K562 (cell line): ENCODE results near the gene CALR3. TPM values are rescaled to one million over a fixed set of nuclear protein-coding genes. Genes with fewer than 3 reads are reported as not detected.

ENCODE experiments used
- BRF1 ChIP-seq: IDR thresholded peaks from 3 replicates; pipeline ENCODE4 v1.6.1; 2011; ENCODE audit warnings: borderline replicate concordance, mild to moderate bottlenecking; ENCODE audit not compliant: insufficient read length; ENCODE audit errors: extremely low read depth
- GTF2F1 ChIP-seq: IDR thresholded peaks from 2 replicates; pipeline ENCODE4 v1.6.1; 2011; ENCODE audit warnings: low read depth, low read length, improper control_type of control experiment
- HDAC8 ChIP-seq: fragments of 450-650 bp; IDR thresholded peaks from 2 replicates; pipeline ENCODE4 v1.6.1; 2016; ENCODE audit warnings: mild to moderate bottlenecking, missing genetic modification characterization, moderate library complexity, missing compliant biosample characterization
- PRMT5 ChIP-seq: sonication (generic); formaldehyde crosslinking; IDR thresholded peaks from 2 replicates; pipeline ENCODE4 v1.5.0; 2020; ENCODE audit warnings: missing genetic modification reagents
- SNAPC5 ChIP-seq: fragments of 250-450 bp; sonication (Bioruptor Pico); IDR thresholded peaks from 2 replicates; pipeline ENCODE4 v1.8.0; 2021; ENCODE audit warnings: moderate library complexity, mild to moderate bottlenecking, inconsistent platforms
- TCF3 ChIP-seq: sonication (generic); formaldehyde crosslinking; IDR thresholded peaks from 2 replicates; pipeline ENCODE4 v1.4.0; 2020; ENCODE audit warnings: mild to moderate bottlenecking, missing genetic modification reagents
- TEAD1 ChIP-seq, 2 experiments: fragments of 450-650 bp in 1 of 2; sonication (generic) in 1 of 2; formaldehyde crosslinking; IDR thresholded peaks; 2 replicates each; pipeline versions ENCODE4 v1.4.0 to v1.8.0; 2020 to 2022; ENCODE audit warnings: mild to moderate bottlenecking in 2 of 2, missing genetic modification reagents in 1 of 2
- ZNF668 ChIP-seq: fragments of 250-450 bp; sonication (Bioruptor Pico); IDR thresholded peaks from 2 replicates; pipeline ENCODE4 v1.8.0; 2022; ENCODE audit warnings: mild to moderate bottlenecking, inconsistent platforms
- ZNF699 ChIP-seq: fragments of 250-450 bp; sonication (Bioruptor Pico); IDR thresholded peaks from 2 replicates; pipeline ENCODE4 v1.8.0; 2021; ENCODE audit warnings: mild to moderate bottlenecking, moderate library complexity; ENCODE audit not compliant: insufficient replicate concordance
- polyA plus RNA-seq, 8 experiments: library from polyadenylated mRNA; depleted of rRNA in 4 of 8; stranded (reverse) in 5 of 8; unstranded in 3 of 8; fragments of >200 nt; fragmentation: Nextera tagmentation in 2 of 8; fragmentation: Illumina TruSeq in 1 of 8; extraction: Ambion mirVana in 2 of 8; extraction: Trizol in 1 of 8; gene quantifications; 2 replicates each; pipeline versions ENCODE4 v1.2.1 to v1.2.3, GENCODE V29; 2011 to 2014; ENCODE audit warnings: inconsistent platforms in 1 of 8, missing spikeins in 1 of 8
- total RNA-seq, 7 experiments: library from RNA; depleted of rRNA in 6 of 7; stranded (reverse); fragments of >200 nt in 6 of 7; fragmentation: Illumina TruSeq in 2 of 7; extraction: Trizol in 2 of 7; gene quantifications; 2 replicates each; pipeline versions ENCODE4 v1.2.1 to v1.2.3, GENCODE V29; 2011 to 2021; ENCODE audit warnings: low replicate concordance in 1 of 7
- TF ChIP-seq, protein P1 (sequence below), 2 experiments: fragments of 450-650 bp; formaldehyde crosslinking in 1 of 2; IDR thresholded peaks; 2 replicates each; pipeline versions ENCODE4 v1.4.0 to v1.6.1; 2014 to 2020; ENCODE audit warnings: mild to moderate bottlenecking in 2 of 2, borderline replicate concordance in 1 of 2, low read depth in 1 of 2
- TF ChIP-seq, protein P2 (sequence below), 2 experiments: IDR thresholded peaks; 2 replicates each; pipeline ENCODE4 v1.6.1; 2011; ENCODE audit warnings: borderline replicate concordance in 1 of 2, control low read depth in 1 of 2, low read depth in 1 of 2, low read length in 1 of 2, mild to moderate bottlenecking in 1 of 2, mixed read lengths in 1 of 2, moderate library complexity in 1 of 2; ENCODE audit not compliant: insufficient read depth in 1 of 2, insufficient read length in 1 of 2, poor library complexity in 1 of 2, severe bottlenecking in 1 of 2; ENCODE audit errors: extremely low read depth in 1 of 2
- TF ChIP-seq, protein P3 (sequence below): fragments of 450-650 bp; IDR thresholded peaks from 2 replicates; pipeline ENCODE4 v1.7.1; 2018; ENCODE audit warnings: mild to moderate bottlenecking, low read depth; ENCODE audit not compliant: partially characterized antibody
- TF ChIP-seq, protein P4 (sequence below), 2 experiments: fragments of 450-650 bp; conservative IDR thresholded peaks; 2 replicates each; pipeline ENCODE4 v1.6.1; 2017; ENCODE audit warnings: mild to moderate bottlenecking in 2 of 2, moderate library complexity in 2 of 2

Gene CALR3
- total and polyA plus RNA-seq, 9 of the 15 experiments (the other 6 are each of a cell fraction or from before 2014, with no cell fraction given) = 0.15 to 0.41 (median 0.22) TPM; not detected in 4

DNA sequence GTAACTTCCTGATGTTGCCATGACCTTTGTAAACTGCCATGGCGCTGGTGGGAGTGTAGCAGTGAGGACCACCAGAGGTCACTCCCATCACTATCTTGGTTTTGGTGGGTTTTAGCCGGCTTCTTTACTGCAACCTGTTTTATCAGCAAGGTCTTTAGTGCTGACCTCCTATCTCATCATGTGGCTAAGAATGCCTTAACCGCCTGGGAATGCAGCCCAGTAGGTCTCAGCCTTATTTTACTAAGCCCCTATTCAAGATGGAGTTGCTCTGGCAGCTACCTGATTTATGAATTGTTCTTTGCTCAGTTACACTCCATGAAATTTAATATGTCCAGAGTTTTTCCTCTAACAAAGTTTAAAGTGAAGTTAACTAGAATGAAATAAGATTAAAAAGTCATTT is 19.6 kb downstream of the CALR3 start (continued):
- no peak for TF ChIP-seq GTF2F1
- TF ChIP-seq ZNF668 (CRISPR knock-in tag) = no peak
- no peak for TF ChIP-seq SNAPC5 (CRISPR knock-in tag)
- TF ChIP-seq, protein P1, sequence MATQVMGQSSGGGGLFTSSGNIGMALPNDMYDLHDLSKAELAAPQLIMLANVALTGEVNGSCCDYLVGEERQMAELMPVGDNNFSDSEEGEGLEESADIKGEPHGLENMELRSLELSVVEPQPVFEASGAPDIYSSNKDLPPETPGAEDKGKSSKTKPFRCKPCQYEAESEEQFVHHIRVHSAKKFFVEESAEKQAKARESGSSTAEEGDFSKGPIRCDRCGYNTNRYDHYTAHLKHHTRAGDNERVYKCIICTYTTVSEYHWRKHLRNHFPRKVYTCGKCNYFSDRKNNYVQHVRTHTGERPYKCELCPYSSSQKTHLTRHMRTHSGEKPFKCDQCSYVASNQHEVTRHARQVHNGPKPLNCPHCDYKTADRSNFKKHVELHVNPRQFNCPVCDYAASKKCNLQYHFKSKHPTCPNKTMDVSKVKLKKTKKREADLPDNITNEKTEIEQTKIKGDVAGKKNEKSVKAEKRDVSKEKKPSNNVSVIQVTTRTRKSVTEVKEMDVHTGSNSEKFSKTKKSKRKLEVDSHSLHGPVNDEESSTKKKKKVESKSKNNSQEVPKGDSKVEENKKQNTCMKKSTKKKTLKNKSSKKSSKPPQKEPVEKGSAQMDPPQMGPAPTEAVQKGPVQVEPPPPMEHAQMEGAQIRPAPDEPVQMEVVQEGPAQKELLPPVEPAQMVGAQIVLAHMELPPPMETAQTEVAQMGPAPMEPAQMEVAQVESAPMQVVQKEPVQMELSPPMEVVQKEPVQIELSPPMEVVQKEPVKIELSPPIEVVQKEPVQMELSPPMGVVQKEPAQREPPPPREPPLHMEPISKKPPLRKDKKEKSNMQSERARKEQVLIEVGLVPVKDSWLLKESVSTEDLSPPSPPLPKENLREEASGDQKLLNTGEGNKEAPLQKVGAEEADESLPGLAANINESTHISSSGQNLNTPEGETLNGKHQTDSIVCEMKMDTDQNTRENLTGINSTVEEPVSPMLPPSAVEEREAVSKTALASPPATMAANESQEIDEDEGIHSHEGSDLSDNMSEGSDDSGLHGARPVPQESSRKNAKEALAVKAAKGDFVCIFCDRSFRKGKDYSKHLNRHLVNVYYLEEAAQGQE (IDR thresholded peaks at IDR 0.05; ENCODE audit: borderline replicate concordance) = 0 out of 2 replicates have a peak, but pooled peaks have one; percentile 13
- TF ChIP-seq, protein P1 (CRISPR knock-in tag; IDR thresholded peaks at IDR 0.05; ENCODE audit: low read depth) = no peak
- TF ChIP-seq TEAD1 (CRISPR knock-in tag; IDR thresholded peaks at IDR 0.05) = peak in 1 of 2 experiments; percentile 60; a peak in 1 of 4 replicates
- TF ChIP-seq BRF1 = no peak
- no peak for TF ChIP-seq TCF3 (CRISPR knock-in tag)
- TF ChIP-seq HDAC8 (tag) = no peak
- TF ChIP-seq PRMT5 = no peak
- TF ChIP-seq, protein P2, sequence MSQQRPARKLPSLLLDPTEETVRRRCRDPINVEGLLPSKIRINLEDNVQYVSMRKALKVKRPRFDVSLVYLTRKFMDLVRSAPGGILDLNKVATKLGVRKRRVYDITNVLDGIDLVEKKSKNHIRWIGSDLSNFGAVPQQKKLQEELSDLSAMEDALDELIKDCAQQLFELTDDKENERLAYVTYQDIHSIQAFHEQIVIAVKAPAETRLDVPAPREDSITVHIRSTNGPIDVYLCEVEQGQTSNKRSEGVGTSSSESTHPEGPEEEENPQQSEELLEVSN (IDR thresholded peaks at IDR 0.05; ENCODE audit: borderline replicate concordance in 1 of 2, extremely low read depth in 1 of 2, insufficient read depth in 1 of 2, insufficient read length in 1 of 2, low read depth in 1 of 2, low read length in 1 of 2, poor library complexity in 1 of 2, severe bottlenecking in 1 of 2) = no peak
- TF ChIP-seq ZNF699 (CRISPR knock-in tag) = no peak
- TF ChIP-seq, protein P3, sequence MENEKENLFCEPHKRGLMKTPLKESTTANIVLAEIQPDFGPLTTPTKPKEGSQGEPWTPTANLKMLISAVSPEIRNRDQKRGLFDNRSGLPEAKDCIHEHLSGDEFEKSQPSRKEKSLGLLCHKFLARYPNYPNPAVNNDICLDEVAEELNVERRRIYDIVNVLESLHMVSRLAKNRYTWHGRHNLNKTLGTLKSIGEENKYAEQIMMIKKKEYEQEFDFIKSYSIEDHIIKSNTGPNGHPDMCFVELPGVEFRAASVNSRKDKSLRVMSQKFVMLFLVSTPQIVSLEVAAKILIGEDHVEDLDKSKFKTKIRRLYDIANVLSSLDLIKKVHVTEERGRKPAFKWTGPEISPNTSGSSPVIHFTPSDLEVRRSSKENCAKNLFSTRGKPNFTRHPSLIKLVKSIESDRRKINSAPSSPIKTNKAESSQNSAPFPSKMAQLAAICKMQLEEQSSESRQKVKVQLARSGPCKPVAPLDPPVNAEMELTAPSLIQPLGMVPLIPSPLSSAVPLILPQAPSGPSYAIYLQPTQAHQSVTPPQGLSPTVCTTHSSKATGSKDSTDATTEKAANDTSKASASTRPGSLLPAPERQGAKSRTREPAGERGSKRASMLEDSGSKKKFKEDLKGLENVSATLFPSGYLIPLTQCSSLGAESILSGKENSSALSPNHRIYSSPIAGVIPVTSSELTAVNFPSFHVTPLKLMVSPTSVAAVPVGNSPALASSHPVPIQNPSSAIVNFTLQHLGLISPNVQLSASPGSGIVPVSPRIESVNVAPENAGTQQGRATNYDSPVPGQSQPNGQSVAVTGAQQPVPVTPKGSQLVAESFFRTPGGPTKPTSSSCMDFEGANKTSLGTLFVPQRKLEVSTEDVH = no peak
- TF ChIP-seq, protein P4, sequence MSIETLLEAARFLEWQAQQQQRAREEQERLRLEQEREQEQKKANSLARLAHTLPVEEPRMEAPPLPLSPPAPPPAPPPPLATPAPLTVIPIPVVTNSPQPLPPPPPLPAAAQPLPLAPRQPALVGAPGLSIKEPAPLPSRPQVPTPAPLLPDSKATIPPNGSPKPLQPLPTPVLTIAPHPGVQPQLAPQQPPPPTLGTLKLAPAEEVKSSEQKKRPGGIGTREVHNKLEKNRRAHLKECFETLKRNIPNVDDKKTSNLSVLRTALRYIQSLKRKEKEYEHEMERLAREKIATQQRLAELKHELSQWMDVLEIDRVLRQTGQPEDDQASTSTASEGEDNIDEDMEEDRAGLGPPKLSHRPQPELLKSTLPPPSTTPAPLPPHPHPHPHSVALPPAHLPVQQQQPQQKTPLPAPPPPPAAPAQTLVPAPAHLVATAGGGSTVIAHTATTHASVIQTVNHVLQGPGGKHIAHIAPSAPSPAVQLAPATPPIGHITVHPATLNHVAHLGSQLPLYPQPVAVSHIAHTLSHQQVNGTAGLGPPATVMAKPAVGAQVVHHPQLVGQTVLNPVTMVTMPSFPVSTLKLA (conservative IDR thresholded peaks at IDR 0.05) = no peak
